Measurements from ENCODE around the gene C10orf105. TPM values are rescaled to one million over a fixed set of nuclear protein-coding genes. Genes with fewer than 3 reads are reported as not detected.

Gene C10orf105
- total RNA-seq, 1 experiment from 2014 or later, result not detected

- H3K36me3 ChIP-seq (ENCODE audit: control insufficient read depth, insufficient read depth, low read length), result no peaks in the 10 kb centered on the region
- Mint-ChIP-seq H3K36me3 (ENCODE audit: insufficient read depth, unreplicated experiment) (no peaks in the 10 kb centered on the region), H3K27me3 (ENCODE audit: insufficient read depth, unreplicated experiment) (no peaks in the 10 kb centered on the region), H3K4me1 (ENCODE audit: low read depth, unreplicated experiment) (no peaks in the 10 kb centered on the region), H3K4me3 (ENCODE audit: unreplicated experiment) (no peak overlapping the region), H3K27ac (ENCODE audit: unreplicated experiment) (no peak overlapping the region), H3K9me3 (ENCODE audit: unreplicated experiment) (no peaks in the 10 kb centered on the region)
- H3K4me3 ChIP-seq (ENCODE audit: low read depth, low read length), result no peak overlapping the region
- CTCF ChIA-PET, result interaction anchor here (0.8 to 4.8 kb wide), 4 partner anchors 8 to 283 kb away, joined by 3 to 56 read pairs (median 4); partner anchors contain the start of gene C10orf105
- H3K4me1 ChIP-seq, result no peaks in the 10 kb centered on the region
- no peak for DNase-seq
- no peaks in the 10 kb centered on the region for H3K27me3 ChIP-seq (replicated peaks; ENCODE audit: control insufficient read depth, insufficient read depth, low read length)
- TF ChIP-seq, protein P1, sequence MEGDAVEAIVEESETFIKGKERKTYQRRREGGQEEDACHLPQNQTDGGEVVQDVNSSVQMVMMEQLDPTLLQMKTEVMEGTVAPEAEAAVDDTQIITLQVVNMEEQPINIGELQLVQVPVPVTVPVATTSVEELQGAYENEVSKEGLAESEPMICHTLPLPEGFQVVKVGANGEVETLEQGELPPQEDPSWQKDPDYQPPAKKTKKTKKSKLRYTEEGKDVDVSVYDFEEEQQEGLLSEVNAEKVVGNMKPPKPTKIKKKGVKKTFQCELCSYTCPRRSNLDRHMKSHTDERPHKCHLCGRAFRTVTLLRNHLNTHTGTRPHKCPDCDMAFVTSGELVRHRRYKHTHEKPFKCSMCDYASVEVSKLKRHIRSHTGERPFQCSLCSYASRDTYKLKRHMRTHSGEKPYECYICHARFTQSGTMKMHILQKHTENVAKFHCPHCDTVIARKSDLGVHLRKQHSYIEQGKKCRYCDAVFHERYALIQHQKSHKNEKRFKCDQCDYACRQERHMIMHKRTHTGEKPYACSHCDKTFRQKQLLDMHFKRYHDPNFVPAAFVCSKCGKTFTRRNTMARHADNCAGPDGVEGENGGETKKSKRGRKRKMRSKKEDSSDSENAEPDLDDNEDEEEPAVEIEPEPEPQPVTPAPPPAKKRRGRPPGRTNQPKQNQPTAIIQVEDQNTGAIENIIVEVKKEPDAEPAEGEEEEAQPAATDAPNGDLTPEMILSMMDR (IDR thresholded peaks at IDR 0.05; ENCODE audit: insufficient read depth in 1 of 2, low read depth in 1 of 2, low read length in 1 of 2, severe bottlenecking in 1 of 2, unreplicated experiment in 1 of 2), result no peak
- intact Hi-C loops (cut with micrococcal nuclease; ENCODE audit: unreplicated experiment), result loop anchor here (5.0 kb wide), 1 partner anchor 107 kb away; no protein-coding TSS in a partner anchor
- H3K9me3 ChIP-seq, result no peaks in the 10 kb centered on the region
- POLR2A ChIA-PET, result no interaction called here
- no TSS peak for BruUV-seq (replicated peaks)
Observed at GRCh38 chr10:71705582-71705981, 14.0 kb downstream of the C10orf105 start.

DNA sequence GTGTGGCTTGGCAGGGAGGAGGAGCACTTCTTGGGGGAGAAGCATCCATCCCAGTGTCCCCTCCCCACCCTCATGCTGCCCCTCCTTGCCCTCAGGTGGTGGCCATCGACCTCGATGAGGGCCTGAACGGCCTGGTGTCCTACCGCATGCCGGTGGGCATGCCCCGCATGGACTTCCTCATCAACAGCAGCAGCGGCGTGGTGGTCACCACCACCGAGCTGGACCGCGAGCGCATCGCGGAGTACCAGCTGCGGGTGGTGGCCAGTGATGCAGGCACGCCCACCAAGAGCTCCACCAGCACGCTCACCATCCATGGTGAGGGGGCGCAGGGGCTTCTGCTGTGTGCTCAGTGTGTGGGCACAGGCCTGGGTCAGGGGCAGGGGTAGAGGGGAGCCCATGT is 14.8 kb downstream of the C10orf105 start:
- H3K4me1 ChIP-seq, result no peaks in the 10 kb centered on the region
- Mint-ChIP-seq H3K4me1 (ENCODE audit: low read depth, unreplicated experiment) (no peaks in the 10 kb centered on the region), H3K4me3 (ENCODE audit: unreplicated experiment) (no peak overlapping the region), H3K9me3 (ENCODE audit: unreplicated experiment) (no peaks in the 10 kb centered on the region), H3K27ac (ENCODE audit: unreplicated experiment) (no peak overlapping the region), H3K27me3 (ENCODE audit: insufficient read depth, unreplicated experiment) (no peaks in the 10 kb centered on the region), H3K36me3 (ENCODE audit: insufficient read depth, unreplicated experiment) (no peaks in the 10 kb centered on the region)
- ChIA-PET CTCF (interaction anchor here (0.5 to 4.8 kb wide), 2 partner anchors 7 to 1823 kb away, joined by 3 to 56 read pairs; no protein-coding TSS in a partner anchor), POLR2A (no interaction called here)
- H3K36me3 ChIP-seq (ENCODE audit: control insufficient read depth, insufficient read depth, low read length), result no peaks in the 10 kb centered on the region
- intact Hi-C loops (cut with micrococcal nuclease; ENCODE audit: unreplicated experiment), result loop anchor here (5.0 kb wide), 1 partner anchor 107 kb away; no protein-coding TSS in a partner anchor
- H3K4me3 ChIP-seq (ENCODE audit: low read depth, low read length), result no peak overlapping the region
- TF ChIP-seq, protein P1 (IDR thresholded peaks at IDR 0.05; ENCODE audit: insufficient read depth in 1 of 2, low read depth in 1 of 2, low read length in 1 of 2, severe bottlenecking in 1 of 2, unreplicated experiment in 1 of 2), result no peak
- no TSS peak for BruUV-seq (replicated peaks)
- H3K9me3 ChIP-seq, result no peaks in the 10 kb centered on the region
- H3K27me3 ChIP-seq (replicated peaks; ENCODE audit: control insufficient read depth, insufficient read depth, low read length), result no peaks in the 10 kb centered on the region
- no peak for DNase-seq

DNA sequence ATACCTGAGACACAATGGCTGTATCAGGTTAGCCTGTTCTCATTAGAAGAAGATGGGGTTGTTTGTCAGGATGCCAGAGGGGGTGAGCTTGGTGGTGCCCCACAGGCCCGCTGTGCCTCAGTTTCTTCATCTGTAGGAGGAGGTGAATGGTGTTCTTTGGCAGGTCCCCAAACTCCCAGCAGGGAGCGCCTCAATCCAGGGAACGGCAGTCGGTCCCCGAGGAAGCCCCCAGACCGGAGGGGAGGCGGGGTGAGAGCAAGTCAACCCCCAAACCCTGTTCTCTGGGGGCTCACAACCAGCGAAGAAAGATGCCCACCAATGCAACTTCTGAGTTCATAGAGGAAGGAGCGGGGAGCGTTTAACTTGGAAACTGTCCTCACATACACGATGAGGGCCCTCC is 16.0 kb downstream of the C10orf105 start:
- DNase-seq, result no peak
- intact Hi-C loops (cut with micrococcal nuclease; ENCODE audit: unreplicated experiment), result no loop called here
- no peak overlapping the region for H3K4me3 Mint-ChIP-seq (ENCODE audit: unreplicated experiment)

More for the DNA sequence above, 16.0 kb downstream of the C10orf105 start:
- ChIA-PET CTCF (interaction anchor here (1.1 kb wide), 1 partner anchor 265 kb away, joined by 3 read pairs; no protein-coding TSS in a partner anchor), POLR2A (no interaction called here)
- Histone ChIP-seq H3K27me3 (replicated peaks; ENCODE audit: control insufficient read depth, insufficient read depth, low read length) (no peaks in the 10 kb centered on the region), H3K4me3 (ENCODE audit: low read depth, low read length) (no peak overlapping the region), H3K4me1 (no peaks in the 10 kb centered on the region), H3K9me3 (no peaks in the 10 kb centered on the region), H3K36me3 (ENCODE audit: control insufficient read depth, insufficient read depth, low read length) (no peaks in the 10 kb centered on the region)
- no TSS peak for BruUV-seq (replicated peaks)
- Mint-ChIP-seq H3K9me3 (ENCODE audit: unreplicated experiment) (no peaks in the 10 kb centered on the region), H3K4me1 (ENCODE audit: low read depth, unreplicated experiment) (no peaks in the 10 kb centered on the region), H3K27me3 (ENCODE audit: insufficient read depth, unreplicated experiment) (peaks cover 4% of the 10 kb centered on the region), H3K27ac (ENCODE audit: unreplicated experiment) (no peak overlapping the region), H3K36me3 (ENCODE audit: insufficient read depth, unreplicated experiment) (no peaks in the 10 kb centered on the region)
- TF ChIP-seq, protein P1 (IDR thresholded peaks at IDR 0.05; ENCODE audit: insufficient read depth in 1 of 2, low read depth in 1 of 2, low read length in 1 of 2, severe bottlenecking in 1 of 2, unreplicated experiment in 1 of 2), result no peak
